PFSK-1 (cell line): ENCODE results near the gene GPC6.

Source experiments
- POLR2AphosphoS5 ChIP-seq: IDR thresholded peaks from 2 replicates; pipeline ENCODE4 v1.6.1; 2012; ENCODE audit warnings: low read depth, mild to moderate bottlenecking, control low read depth, low read length, moderate library complexity
- TAF1 ChIP-seq: IDR thresholded peaks from 2 replicates; pipeline ENCODE4 v1.6.1; 2012; ENCODE audit warnings: low read length, control low read depth, borderline replicate concordance; ENCODE audit not compliant: insufficient read depth

- TF ChIP-seq TAF1 (no peak), POLR2AphosphoS5 (no peak)
Observed at GRCh38 chr13:93744886-93745285, 518.3 kb downstream of the GPC6 start.
